Smooth muscle cell (in vitro differentiated cells): ENCODE measurements around the gene ATP11C. TPM values are rescaled to one million over a fixed set of nuclear protein-coding genes. Genes with fewer than 3 reads are reported as not detected.

Experiments used
- DNase-seq: peaks from one replicate; lab custom pipeline; 2025; ENCODE audit not compliant: unreplicated experiment; lab: John Stamatoyannopoulos, UW
- H2AFZ ChIP-seq: fragments of 200-600 bp; sonication (generic); 2 replicates; pipeline ENCODE4 v1.6.0; 2016; ENCODE audit warnings: antibody characterized with exemption, low read depth, mild to moderate bottlenecking
- H3F3A ChIP-seq: fragments of 200-600 bp; sonication (generic); 2 replicates; pipeline ENCODE4 v1.6.0; 2017; ENCODE audit warnings: antibody characterized with exemption, low read depth
- H3K27ac ChIP-seq: fragments of 200-600 bp; sonication (generic); 2 replicates; pipeline ENCODE4 v1.5.1; 2016; ENCODE audit warnings: low read depth, mild to moderate bottlenecking
- H3K27me3 ChIP-seq: fragments of 200-600 bp; sonication (generic); 2 replicates; pipeline ENCODE4 v1.6.1; 2016; ENCODE audit warnings: low read depth, mild to moderate bottlenecking
- H3K36me3 ChIP-seq: fragments of 200-600 bp; sonication (generic); 2 replicates; pipeline ENCODE4 v1.5.1; 2016; ENCODE audit warnings: low read depth
- H3K4me1 ChIP-seq: fragments of 200-600 bp; sonication (generic); 2 replicates; pipeline ENCODE4 v1.5.1; 2016; ENCODE audit warnings: low read depth
- H3K4me2 ChIP-seq: fragments of 200-600 bp; sonication (generic); 2 replicates; pipeline ENCODE4 v1.6.0; 2016; ENCODE audit warnings: mild to moderate bottlenecking
- H3K4me3 ChIP-seq: fragments of 200-600 bp; sonication (generic); 2 replicates; pipeline ENCODE4 v1.5.1; 2016; ENCODE audit warnings: mild to moderate bottlenecking
- H3K79me2 ChIP-seq: fragments of 200-600 bp; sonication (generic); 2 replicates; pipeline ENCODE4 v1.6.0; 2016; ENCODE audit warnings: low read depth, mild to moderate bottlenecking
- H3K9ac ChIP-seq: fragments of 200-600 bp; sonication (generic); 2 replicates; pipeline ENCODE4 v1.6.0; 2016; ENCODE audit warnings: low read depth
- H3K9me3 ChIP-seq: fragments of 200-600 bp; sonication (generic); replicated peaks from 2 replicates; pipeline ENCODE4 v1.5.1; 2016; ENCODE audit warnings: low read depth
- H4K20me1 ChIP-seq: fragments of 200-600 bp; sonication (generic); 2 replicates; pipeline ENCODE4 v1.6.0; 2016; ENCODE audit warnings: low read depth
- whole genome bisulfite sequencing: methylation state at CpG from one replicate; pipeline ENCODE4 v1.1.7; 2016; ENCODE audit warnings: low lambda C conversion rate; 5-methylcytosine and 5-hydroxymethylcytosine counted together
- polyA plus RNA-seq: library from polyadenylated mRNA; unstranded; fragments of >200 nt; fragmentation: Nextera tagmentation; extraction: Ambion mirVana; gene quantifications from 2 replicates; pipeline ENCODE4 v1.2.1, GENCODE V29; 2016
- total RNA-seq: library from RNA; depleted of rRNA; stranded (reverse); fragments of >200 nt; gene quantifications from 2 replicates; pipeline ENCODE4 v1.2.3, GENCODE V29; 2014
- TF ChIP-seq, protein P1 (sequence below): fragments of 200-600 bp; sonication (generic); IDR thresholded peaks from 2 replicates; pipeline ENCODE4 v1.5.1; 2017; ENCODE audit warnings: borderline replicate concordance, mild to moderate bottlenecking, antibody characterized with exemption; ENCODE audit not compliant: insufficient read depth, poor library complexity, severe bottlenecking

ATP11C gene
- total and polyA plus RNA-seq, 2 experiments from 2014 or later = 3.2 to 17.1 TPM

DNA sequence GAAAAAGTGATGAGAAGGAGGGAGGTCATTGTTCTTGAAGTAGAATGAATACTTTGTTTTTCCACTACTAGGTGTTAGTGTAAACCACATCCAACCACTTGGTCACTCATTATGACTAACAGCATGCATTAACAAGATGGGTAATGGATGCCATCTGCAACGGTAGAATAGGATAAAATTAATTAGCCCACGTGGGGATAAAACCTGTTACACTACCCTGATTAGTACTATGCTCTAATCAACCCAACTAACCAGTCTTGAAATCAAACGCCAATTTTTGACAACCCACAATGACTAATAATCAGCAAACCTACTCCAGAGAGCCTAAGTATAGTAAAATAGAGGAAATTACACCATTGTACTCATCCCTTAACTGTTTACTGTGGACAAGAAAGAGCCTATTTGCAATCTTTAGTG, 131.4 kb downstream of the ATP11C start:
- no peak overlapping the region for H3K4me3 ChIP-seq

DNA sequence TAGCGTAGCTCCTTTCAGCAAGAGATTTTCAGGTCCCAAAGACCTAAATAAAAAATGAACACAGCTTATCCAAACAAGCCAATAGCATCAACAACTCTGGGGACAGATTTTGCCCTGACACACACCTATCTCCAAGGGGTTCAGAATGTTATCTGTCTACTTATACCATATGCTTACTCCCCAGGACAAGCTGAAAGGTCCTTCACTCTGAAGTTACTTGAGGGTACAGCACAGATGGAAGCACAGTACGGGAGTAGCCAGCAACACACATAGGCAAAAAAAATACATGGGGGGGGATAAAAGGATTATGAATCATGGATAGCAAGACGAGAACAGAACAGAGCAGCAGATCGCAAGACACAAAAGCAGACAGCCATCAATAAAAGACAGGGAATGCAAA, 134.2 kb downstream of the ATP11C start:
- Histone ChIP-seq H3K9me3 (no peaks in the 10 kb centered on the region), H3K79me2 (no peaks in the 10 kb centered on the region), H3K4me3 (no peak overlapping the region), H4K20me1 (no peaks in the 10 kb centered on the region), H3K27ac (no peak overlapping the region), H2AFZ (no peak overlapping the region), H3K27me3 (no peaks in the 10 kb centered on the region), H3K36me3 (no peaks in the 10 kb centered on the region), H3K4me1 (no peaks in the 10 kb centered on the region), H3F3A (no peaks in the 10 kb centered on the region), H3K4me2 (no peak overlapping the region), H3K9ac (no peak overlapping the region)
- TF ChIP-seq, protein P1, sequence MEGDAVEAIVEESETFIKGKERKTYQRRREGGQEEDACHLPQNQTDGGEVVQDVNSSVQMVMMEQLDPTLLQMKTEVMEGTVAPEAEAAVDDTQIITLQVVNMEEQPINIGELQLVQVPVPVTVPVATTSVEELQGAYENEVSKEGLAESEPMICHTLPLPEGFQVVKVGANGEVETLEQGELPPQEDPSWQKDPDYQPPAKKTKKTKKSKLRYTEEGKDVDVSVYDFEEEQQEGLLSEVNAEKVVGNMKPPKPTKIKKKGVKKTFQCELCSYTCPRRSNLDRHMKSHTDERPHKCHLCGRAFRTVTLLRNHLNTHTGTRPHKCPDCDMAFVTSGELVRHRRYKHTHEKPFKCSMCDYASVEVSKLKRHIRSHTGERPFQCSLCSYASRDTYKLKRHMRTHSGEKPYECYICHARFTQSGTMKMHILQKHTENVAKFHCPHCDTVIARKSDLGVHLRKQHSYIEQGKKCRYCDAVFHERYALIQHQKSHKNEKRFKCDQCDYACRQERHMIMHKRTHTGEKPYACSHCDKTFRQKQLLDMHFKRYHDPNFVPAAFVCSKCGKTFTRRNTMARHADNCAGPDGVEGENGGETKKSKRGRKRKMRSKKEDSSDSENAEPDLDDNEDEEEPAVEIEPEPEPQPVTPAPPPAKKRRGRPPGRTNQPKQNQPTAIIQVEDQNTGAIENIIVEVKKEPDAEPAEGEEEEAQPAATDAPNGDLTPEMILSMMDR = no peak
- no peak for DNase-seq
- WGBS = 82% methylated on average over 4 of the region's 4 CpGs

More for the DNA sequence above, 131.4 kb downstream of the ATP11C start:
- Histone ChIP-seq H3K79me2 (no peaks in the 10 kb centered on the region), H2AFZ (no peak overlapping the region), H3K9me3 (no peaks in the 10 kb centered on the region), H3K36me3 (no peaks in the 10 kb centered on the region), H4K20me1 (no peaks in the 10 kb centered on the region), H3K4me2 (no peak overlapping the region), H3K27ac (no peak overlapping the region), H3K9ac (no peak overlapping the region), H3K4me1 (no peaks in the 10 kb centered on the region), H3K27me3 (no peaks in the 10 kb centered on the region), H3F3A (no peaks in the 10 kb centered on the region)
- DNase-seq = no peak
- TF ChIP-seq, protein P1 = no peak
- 61% methylated on average over 3 of the region's 3 CpGs for WGBS

DNA sequence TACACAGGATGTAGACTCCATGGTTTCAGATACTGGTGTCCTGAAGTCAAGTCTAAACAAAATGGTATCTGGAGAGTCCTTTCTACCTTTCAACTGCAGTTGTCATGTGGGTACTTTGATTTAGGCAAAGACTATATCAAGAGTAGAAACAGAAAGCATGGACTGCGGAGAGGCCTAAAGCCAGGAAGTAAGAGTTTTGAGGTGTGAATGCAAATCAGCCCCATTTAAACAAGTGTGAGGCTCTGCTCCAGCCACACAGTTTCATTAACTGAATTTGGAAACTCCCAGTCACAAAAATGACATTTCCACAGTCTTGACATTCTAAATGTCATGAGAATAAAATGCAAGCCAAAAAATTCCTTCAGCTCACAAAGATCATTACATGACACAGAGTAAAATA, 137.7 kb downstream of the ATP11C start:
- Histone ChIP-seq H3F3A (no peaks in the 10 kb centered on the region), H2AFZ (no peak overlapping the region), H3K27me3 (no peaks in the 10 kb centered on the region), H3K9ac (no peak overlapping the region), H3K4me1 (no peaks in the 10 kb centered on the region), H3K36me3 (no peaks in the 10 kb centered on the region), H3K27ac (no peak overlapping the region), H4K20me1 (no peaks in the 10 kb centered on the region), H3K4me2 (no peak overlapping the region), H3K4me3 (no peak overlapping the region), H3K9me3 (no peaks in the 10 kb centered on the region), H3K79me2 (no peaks in the 10 kb centered on the region)
- no peak for DNase-seq
- TF ChIP-seq, protein P1 = no peak
- 74% methylated on average over 1 of the region's 1 CpG for WGBS

DNA sequence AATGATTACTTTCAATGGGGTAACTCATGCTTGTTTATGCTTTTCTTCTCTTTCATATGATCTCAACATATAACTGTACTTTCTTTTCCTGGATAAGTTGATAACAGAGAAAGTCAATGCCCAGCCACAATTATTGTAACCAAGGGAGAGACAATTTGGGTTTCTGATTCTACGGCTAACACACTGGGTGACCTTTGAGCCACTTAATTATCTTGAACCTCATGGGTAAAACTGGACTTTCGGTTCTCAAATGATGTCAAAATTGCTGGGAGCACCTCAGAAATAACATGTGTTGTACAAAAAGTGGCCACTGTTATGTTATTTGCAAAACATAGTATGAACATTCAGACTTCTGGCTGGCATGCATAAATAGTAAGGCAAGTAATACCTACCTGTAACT, 145.3 kb downstream of the ATP11C start:
- Histone ChIP-seq H3F3A (no peaks in the 10 kb centered on the region), H3K4me2 (no peak overlapping the region), H3K9ac (no peak overlapping the region), H3K36me3 (peaks cover 6% of the 10 kb centered on the region), H2AFZ (no peak overlapping the region), H3K4me3 (no peak overlapping the region), H3K27me3 (no peaks in the 10 kb centered on the region), H4K20me1 (no peaks in the 10 kb centered on the region), H3K79me2 (no peaks in the 10 kb centered on the region), H3K4me1 (no peaks in the 10 kb centered on the region), H3K27ac (no peak overlapping the region), H3K9me3 (peaks cover 4% of the 10 kb centered on the region)
- TF ChIP-seq, protein P1 = no peak
- no peak for DNase-seq
- 82% methylated on average over 2 of the region's 2 CpGs for WGBS
